CD4-positive, alpha-beta T cell treated with Interleukin-10 for 1 hour (primary cell): ENCODE measurements around the gene KCNN1.
"Not testable (repeated sequence)": the region's sequence is repeated elsewhere in the genome, so short reads cannot be mapped to it uniquely, and the experiment has no call there.

Experiments
- DNase-seq: peaks from one replicate; pipeline ENCODE4 v3.0.0-alpha.2; 2020

KCNN1 gene

DNA sequence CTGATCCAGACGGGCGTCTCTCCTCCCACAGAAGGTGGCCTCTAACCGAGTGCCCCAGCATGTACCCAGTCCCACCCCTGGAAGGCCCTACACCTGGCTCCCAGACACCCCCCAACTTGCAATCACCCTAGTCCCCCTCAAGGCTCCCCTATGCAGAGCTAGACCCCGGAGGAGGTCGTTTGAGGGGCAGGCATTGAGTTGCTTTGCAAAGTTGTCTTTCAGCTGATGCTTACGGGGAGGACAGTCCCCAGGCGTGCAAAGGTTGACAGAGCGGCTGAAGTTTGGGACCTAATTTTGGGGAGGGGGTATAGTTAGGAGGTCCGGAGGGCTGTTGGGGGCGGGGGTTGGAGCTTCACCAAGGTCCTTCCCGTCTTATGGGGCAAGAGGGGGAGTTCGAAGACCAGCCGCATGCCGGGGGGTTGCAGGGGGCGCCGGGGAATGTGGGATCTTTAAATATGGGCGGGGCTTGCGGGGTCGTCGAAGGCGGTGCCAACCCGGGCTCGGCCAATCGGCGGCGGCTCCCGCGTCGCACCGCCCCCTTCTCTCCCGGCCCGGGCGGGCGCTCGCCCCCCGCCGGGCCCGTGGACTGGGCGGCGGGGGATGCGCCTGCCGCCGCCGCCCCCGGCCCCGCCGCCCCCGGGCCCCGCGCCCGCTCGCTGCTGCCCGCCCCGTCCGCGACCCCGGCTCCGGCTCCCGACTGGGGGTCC is at the start of gene KCNN1:
Gene KCNN1, plus strand, starts transcription at position 558 of the 707 bp plus-strand sequence. CDS start 6,782 bp downstream, outside the sequence.
- no peak for DNase-seq

DNA sequence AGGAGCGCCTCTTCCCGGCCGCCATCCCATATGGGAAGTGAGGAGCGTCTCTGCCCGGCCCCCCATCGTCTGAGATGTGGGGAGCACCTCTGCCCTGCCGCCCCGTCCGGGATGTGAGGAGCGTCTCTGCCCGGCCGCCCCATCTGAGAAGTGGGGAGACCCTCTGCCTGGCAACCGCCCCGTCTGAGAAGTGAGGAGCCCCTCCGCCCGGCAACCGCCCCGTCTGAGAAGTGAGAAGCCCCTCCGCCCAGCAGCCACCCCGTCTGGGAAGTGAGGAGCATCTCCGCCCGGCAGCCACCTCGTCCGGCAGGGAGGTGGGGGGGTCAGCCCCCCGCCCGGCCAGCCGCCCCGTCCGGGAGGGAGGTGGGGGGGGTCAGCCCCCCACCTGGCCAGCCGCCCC is 48.8 kb upstream of the KCNN1 start:
- not testable (repeated sequence) for DNase-seq

DNA sequence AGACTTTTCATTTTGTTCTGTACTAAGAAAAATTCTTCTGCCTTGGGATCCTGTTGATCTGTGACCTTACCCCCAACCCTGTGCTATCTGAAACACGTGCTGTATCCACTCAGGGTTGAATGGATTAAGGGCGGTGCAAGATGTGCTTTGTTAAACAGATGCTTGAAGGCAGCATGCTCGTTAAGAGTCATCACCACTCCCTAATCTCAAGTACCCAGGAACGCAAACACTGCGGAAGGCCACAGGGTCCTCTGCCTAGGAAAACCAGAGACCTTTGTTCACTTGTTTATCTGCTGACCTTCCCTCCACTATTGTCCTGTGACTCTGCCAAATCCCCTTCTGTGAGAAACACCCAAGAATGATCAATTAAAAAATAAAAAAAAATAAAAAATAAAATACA is 47.8 kb upstream of the KCNN1 start:
- DNase-seq: not testable (repeated sequence)

DNA sequence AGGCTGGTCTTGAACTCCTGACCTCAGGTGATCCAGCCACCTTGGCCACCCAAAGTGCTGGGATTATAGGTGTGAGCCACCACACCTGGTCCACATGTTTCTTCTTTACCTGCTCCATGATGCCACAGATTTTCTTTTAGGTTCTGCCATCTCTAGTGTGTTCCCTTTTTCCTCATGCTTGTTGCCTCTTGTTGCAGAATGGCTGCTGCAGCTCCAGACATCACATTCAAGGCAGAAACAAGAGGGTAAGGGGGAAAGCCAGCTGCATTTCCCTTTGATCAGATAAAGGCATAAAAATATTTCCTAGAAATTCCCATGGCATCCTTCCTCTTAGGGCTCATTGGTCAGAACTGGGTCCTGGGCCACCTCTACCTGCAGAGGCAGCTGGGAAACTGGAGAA is 46.4 kb upstream of the KCNN1 start:
- DNase-seq: no peak

DNA sequence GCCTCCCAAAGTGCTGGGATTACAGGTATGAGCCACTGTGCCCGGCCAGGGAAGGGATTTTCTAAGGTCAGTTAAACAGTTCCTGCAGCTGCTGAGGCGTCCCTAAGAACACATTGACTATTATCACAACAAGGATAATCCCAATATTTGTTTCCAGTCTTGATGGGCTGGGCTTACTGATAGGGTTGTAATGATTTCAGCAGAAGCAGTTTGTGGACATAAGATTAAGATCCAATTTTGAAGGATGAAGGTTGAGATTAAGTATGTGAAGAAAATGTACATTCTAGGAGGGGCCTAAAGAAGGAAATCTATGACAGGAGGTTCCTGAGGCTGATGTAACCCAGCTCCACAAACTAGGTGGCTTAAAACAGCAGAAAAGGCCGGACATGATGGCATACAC is 44.8 kb upstream of the KCNN1 start:
- DNase-seq: no peak

DNA sequence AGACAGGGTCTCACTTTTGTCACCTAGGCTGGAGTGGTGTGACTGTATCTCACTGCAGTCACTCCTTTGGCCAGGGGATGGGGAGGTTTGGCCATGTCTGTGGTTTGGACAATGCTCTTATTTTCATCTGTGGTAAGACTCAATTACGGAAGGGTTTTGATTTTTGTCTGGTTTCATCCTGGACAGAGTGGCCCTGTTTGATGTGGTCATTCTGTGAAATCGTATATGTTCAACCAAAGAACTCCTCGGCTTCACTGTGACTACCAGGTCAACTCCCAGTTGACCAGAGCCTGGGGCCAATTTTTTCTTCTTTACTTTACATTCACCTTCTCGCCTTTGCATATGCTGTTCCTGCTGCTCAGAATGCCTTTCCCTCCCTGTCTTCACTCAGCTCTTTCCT is 40.9 kb upstream of the KCNN1 start:
- no peak for DNase-seq

DNA sequence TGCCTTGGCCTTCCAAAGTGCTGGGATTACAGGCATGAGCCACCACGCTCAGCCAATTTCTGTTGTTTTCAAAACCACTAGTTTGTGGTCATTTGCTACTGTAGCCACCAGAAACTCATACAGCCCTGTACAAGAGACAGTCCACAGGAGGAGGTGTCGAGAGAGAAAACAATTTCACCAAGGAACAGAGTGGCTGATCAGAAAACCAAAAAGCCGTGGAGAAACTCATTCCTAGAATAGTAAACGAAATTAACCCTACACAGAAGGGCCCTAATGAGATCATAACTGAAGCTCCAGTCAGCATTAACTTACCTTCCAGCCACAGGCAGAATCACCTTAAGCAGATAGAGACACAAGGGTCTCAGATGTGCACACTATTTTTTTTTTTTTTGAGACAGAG is 37.9 kb upstream of the KCNN1 start:
- DNase-seq: no peak

DNA sequence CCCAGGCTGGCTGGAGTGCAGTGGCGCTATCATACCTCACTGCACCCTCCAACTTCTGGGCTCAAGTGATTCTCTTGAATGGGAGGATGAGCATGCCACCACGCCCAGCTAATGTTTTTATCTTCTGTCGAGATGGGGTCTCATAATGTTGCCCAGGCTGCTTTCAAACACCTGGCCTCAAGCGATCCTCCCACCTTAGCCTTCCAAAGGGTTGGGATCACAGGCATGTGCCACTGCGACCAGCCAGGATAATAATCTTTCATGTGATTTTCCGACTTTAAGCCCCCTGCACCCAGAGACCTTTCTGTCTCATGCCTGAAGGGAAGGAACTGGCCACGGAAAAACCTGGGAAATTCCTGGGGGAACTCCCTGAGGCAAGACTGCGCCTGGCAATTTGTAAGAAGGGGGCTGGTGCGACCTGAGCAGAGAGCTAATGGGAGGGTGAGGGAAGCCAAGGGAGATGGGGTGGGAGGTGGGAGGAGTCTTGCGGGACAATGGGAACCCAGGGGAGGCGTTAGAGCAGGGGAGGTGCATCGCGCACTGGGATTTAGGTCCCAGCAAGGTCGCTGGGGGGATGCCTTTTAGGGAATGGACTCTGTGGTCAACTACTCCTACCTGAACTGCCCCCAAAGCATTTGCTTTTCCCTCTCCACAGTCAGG is 35.2 kb upstream of the KCNN1 start:
- DNase-seq: no peak

DNA sequence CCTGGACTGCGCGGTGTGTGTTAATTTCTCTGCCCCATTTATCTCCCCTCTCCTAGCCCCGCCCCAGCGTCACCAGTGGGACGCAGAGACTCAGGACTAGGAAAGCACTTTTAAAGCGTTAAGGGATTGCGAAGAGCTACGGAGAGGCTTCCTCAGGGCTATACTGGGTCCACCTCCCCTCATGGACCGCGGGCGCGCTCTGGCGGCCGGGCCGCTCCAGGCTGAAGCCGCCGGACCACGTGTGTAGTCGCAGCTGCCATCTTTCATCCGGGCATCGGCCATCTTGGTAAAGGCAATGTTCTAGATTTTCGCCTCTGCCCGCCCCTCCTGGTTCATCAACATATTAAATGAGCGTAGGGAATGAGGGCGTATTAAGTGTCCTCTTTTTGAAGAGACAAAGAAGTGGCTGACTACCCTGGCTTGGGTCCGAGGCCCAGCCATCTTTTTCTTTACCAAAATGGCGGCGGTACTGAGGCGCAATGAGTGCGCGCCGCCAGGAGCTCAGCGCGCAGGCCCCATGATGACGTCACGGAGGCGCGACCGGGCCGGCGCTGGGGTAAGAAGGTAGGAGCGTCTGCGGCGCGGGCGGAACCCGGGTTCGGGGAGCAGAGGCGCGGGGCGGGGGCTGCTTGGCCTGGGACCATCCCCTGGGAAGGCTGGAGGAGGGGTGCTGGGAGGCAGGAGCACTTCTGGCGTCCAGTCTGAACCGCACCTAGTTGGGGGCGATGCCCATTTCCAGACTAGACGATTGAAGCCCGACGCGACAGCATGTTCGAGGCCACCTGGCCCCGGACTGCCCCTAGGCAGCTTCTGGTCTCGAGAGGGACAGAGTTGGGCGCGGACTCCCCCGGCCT is 34.2 kb upstream of the KCNN1 start, which contains the start of gene CCDC124:
Gene CCDC124, plus strand, starts transcription at position 531 of the 854 bp plus-strand sequence. CDS start 3,406 bp downstream, outside the sequence.
- DNase-seq: peak; percentile 94

DNA sequence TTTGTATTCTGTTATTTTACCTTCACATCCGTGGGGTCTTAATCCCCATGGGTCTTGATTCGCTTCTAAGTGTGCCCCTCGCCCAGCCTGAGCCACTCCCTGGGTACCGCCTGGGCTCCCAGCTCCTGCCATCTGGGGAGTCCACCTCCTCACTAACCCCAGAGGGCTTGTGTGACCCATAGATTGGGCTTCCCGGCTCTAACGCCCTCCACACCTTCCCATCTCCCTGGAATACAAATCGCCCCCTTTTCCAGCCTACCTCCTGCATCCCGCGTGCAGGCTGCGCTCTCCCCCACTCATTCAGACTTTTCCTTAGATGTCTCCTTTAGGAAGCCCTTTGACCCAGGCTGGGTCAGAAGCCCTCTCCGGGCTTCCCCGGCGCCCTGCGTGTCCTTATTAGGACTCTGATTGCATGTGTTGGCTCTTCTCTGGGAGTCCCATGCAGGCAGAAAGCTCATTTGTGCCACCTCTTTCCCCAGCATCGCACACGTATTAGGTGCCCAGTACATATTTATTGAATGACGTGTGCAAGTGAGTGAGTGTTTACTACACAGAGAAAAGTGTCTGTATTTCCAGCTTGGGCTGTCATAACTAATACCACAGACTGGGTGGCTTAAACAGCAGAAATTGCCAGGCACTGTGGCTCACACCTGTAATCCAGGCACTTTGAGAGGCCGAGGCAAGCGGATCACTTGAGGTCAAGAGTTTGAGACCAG is 33.3 kb upstream of the KCNN1 start:
- DNase-seq: no peak

DNA sequence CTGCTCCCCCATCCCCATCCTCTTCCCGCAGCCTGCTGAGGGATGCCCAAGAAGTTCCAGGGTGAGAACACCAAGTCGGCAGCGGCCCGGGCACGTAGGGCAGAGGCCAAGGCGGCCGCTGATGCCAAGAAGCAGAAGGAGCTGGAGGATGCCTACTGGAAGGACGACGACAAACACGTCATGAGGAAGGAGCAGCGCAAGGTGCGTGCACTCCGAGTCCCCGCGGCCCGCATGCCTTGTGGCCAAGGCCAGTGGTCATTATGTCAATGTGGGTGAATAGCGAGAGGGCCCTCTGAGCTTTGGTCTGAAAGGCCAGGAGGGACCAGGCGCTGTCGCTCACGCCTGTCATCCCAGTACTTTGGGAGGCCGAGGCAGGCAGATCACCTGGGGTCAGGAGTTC is 30.5 kb upstream of the KCNN1 start:
- DNase-seq: no peak

DNA sequence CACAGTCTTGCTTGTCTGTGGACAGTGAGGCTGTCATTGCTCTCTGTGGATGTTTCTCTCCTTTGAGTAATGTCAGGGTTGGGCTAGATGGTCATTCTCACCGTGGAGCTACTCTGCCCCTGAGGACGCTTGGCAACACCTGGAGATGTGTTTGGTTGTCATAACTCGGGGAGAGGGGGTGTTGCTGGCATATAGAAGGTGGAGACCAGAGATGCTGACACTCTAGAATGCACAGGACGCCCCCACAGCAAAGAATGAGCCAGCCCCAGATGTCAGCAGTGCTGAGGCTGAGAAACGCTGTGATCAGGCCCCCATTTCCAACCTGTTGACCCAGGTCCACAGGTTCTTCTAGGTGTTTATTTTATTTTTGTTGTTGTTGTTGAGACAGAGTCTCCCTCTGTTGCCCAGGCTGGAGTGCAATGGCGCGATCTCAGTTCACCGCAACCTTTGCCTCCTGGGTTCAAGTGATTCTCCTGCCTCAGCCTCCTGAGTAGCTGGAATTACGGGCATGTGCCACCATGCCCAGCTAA is 29.5 kb upstream of the KCNN1 start:
- DNase-seq: no peak

DNA sequence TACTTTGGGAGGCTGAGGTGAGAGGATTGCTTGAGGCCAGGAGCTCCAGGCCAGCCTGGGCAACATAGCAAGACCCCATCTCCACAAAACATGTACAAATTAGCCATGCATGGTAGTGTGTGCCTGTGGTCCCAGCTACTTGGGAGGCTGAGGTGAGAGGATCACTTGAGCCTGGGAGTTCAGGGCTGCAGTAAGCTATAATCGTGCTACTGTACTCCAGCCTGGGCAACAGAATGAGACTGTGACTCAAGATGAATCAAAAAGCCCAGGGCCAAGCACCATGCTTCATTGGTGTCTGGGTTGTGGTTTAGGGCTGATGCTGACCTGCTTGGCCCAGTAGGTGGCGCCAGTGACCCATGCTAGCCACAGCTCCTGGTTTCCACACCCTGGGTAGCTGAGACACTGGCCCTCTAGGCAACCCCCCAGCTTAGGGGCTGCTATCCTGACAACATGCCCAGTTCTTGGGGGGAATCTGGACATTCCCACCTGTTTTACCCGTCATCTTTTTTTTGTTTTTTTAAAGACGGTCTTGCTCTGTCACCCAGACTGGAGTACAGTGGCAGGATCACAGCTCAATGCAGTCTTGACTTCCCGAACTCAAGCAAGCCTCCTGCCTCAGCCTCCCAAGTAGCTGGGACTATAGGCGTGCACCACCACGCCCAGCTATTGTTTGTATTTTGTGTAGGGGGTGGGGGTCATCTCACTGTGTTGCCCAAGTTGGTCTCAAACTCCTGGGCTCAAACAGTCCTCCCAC is 28.6 kb upstream of the KCNN1 start:
- DNase-seq: peak; percentile 86

DNA sequence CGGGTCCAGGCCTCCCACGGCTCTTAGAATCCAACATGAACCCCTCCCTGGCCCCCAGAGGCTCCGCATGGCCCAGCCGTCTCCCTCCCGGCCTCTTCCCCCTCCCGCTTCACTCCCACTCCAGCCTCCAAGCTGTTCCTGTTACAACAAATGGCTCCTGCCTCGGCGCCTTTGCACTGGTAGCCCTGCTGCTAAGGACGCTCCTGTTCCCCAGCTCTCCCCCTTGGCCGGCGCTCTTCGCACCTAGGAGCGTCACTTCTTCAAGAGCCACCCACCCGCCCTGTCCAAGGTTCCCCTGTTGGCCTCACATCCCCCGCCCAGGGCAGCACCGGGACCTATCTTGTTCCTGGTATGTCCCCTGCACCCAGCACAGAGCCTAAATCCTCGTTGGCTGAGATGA is 24.7 kb upstream of the KCNN1 start:
- DNase-seq: no peak

DNA sequence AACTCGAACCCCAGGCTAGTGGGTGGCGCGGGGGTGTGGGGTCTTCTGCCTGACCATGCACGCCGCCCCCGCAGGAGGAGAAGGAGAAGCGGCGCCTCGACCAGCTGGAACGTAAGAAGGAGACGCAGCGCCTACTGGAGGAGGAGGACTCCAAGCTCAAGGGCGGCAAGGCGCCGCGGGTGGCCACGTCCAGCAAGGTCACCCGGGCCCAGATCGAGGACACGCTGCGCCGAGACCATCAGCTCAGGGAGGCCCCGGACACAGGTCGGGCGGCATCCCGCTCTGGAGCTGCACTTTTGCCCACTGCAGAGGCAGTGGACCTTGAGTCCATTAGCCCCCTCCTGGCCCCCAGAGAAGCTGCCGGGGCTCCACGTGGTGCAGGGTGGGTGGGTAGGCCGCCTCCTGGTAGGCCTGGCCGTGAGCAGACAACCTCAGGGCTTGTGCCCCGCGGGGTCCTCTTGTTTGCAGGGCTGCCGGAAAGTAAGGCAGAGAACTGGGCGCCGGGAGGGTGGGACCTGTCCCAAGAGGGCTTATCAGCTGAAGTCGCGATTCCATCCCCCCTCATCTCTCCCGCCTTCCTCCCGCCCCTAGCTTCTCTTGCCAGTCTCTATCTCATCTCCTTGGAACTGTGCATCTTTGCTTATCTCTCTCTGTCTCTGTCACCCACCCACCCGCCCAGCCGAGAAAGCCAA is 24.2 kb upstream of the KCNN1 start:
- no peak for DNase-seq

DNA sequence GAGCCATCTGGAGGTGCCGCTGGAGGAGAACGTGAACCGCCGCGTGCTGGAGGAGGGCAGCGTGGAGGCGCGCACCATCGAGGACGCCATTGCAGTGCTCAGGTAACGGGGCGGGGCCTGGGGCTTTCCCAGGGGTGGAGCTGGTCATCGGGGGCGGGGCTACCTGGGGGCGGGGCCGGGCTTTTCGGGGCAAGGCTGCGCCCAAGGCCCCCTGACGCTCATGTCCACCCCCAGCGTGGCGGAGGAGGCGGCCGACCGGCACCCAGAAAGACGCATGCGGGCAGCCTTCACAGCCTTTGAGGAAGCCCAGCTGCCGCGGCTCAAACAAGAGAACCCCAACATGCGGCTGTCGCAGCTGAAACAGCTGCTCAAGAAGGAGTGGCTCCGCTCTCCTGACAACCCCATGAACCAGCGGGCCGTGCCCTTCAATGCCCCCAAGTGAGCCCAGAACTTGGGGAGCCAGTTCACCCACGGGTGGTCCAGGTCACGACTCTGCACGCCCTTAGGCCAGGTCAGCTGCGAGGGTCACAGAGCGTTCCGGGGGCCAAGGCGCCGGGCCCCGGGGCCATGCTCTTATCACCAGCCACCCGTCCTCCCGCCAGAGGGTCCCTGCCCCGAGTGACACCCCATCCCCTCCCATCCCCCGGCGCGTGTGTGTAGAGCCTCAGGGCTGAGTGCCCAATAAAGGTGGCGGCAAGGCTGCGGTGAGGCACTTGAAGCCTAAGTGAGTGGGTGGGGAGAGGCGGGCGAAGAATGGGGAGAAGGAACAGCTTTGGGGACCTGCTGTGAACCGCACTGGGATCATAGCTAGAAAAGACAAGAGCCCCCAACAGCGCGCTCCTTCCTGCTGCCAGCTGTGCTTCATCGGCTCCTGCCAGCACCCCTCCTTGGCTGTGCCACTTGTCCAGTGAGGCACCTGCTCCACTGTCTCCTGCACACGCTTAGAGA is 23.4 kb upstream of the KCNN1 start:
- DNase-seq: no peak

DNA sequence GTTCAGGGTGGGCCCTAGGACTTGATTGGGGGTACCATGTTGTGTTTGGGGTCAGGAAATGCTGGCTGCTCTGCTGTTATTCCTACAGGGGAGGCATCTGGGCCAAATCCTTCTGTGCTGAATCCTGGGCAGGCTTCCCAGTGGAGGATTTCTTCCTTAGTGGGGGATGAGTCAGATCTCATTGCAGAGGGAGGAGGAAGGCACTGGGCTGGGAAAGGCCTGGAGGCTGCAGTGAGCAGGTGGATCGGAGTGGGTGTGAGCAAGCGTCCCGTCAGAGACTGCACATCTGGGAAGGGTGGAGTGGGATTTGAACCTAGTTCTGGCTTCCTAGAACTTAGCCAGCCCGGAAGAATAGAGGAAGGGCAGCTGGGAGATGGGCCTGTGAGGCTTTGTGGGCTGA is 22.6 kb upstream of the KCNN1 start:
- no peak for DNase-seq

DNA sequence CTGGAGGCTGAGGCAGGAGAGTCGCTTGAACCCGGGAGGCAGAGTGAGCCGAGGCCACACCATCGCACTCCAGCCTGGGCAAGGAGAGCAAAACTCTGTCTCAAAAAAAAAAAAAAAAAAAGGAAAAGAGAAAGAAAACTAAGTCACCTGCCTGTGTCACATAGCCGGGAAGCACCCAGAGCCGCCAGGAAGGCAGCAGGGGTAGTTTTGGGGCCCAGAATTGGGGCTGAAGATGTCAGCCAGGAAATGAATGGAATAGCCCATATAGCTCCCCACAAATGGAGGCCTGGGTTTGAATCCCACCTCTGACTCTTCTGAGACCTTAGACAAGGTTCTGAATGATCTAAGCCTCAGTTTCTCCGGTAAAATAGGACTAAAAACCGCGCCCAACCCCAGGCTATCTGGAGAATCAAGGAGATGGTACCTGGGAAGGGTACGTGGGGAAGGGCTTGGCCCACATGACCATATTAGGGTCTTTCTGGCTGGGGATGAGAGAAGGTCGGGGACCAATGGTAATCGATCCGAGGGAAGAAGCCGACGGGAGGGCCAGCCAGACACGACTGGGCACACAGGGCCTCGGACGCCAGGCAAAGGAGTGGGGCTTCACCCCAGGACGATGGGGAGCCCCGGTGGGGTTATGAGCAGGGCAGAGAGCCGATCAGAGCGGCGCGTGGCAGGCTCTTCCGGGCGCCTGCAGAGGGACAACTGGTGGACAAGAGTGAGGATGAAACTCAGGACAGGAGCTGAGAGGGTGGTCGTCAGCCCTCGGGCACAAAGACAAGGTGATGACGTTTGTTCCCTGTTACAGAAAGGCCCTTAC is 19.7 kb upstream of the KCNN1 start:
- DNase-seq: peak; percentile 51
